ENCODE measurements around the gene UVRAG. TPM values are rescaled to one million over a fixed set of nuclear protein-coding genes. Genes with fewer than 3 reads are reported as not detected.

UVRAG gene
- total and polyA plus RNA-seq, 2 donors (not counting 1 experiment from before 2014, with no cell fraction given): 37.7 to 94.1 TPM

DNA sequence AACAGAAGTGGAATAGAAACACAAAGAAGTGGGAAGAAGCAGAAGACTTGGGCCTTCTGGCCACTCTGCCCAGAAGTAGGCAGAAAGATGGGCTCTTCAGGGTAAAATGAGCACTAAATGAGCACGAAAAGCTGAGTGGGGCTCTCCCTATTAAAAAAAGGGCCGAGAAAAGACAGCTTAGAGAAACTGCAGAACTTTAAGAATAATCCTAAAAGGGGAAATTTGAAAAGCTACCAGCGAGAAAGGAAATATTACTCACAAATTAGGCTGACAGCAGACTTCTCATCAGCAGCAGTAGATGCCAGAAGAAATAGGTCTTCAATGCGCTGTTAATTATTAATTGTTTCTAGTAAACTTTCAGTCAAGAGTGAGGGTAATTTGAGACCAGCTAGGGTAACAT lies 78.2 kb downstream of the UVRAG start:
- Histone ChIP-seq H3K27me3 (replicated peaks in 1 of 4; ENCODE audit: control extremely low read depth in 1 of 4, control insufficient read depth in 3 of 4, insufficient read depth in 4 of 4, low read length in 3 of 4) (no peaks in the 10 kb centered on the region), H4K20me1 (ENCODE audit: control insufficient read depth, insufficient read depth, low read length, poor library complexity, severe bottlenecking) (peaks cover 19% of the 10 kb centered on the region), H3K9me3 (ENCODE audit: control extremely low read depth in 1 of 3, control insufficient read depth in 2 of 3, insufficient read depth in 1 of 3, low read length in 2 of 3) (no peaks in the 10 kb centered on the region), H2AFZ (ENCODE audit: insufficient read depth, low read depth, low read length, poor library complexity, severe bottlenecking) (no peak overlapping the region), H3K36me3 (replicated peaks in 1 of 2; ENCODE audit: control extremely low read depth in 1 of 2, control insufficient read depth in 1 of 2, extremely low read depth in 1 of 2, insufficient read depth in 2 of 2, low read length in 1 of 2) (peaks cover 5 to 33% of the 10 kb centered on the region in 2 experiments), H3K27ac (ENCODE audit: low read length in 2 of 2) (peak overlapping the region; percentile 79 to 84), H3K4me2 (replicated peaks; ENCODE audit: low read depth, low read length, poor library complexity, severe bottlenecking) (peak overlapping the region; percentile 71), H3K4me1 (ENCODE audit: control insufficient read depth in 2 of 2, insufficient read depth in 2 of 2, low read length in 2 of 2) (peaks cover 38 to 54% of the 10 kb centered on the region in 2 donors), H3K9ac (ENCODE audit: low read length) (no peak overlapping the region), H3K79me2 (ENCODE audit: control insufficient read depth, insufficient read depth, low read length) (peaks cover 60% of the 10 kb centered on the region), H3K4me3 (ENCODE audit: control extremely low read depth in 1 of 5, extremely low read depth in 1 of 5, insufficient read depth in 1 of 5, low read depth in 2 of 5, low read length in 4 of 5) (no peak overlapping the region)
- ChIA-PET POLR2A (interaction anchor here (0.6 to 0.9 kb wide), 5 partner anchors 24 to 157 kb away, joined by 3 to 4 read pairs (median 4); partner anchors contain the start of gene UVRAG), CTCF (interaction anchor here (0.7 to 6.8 kb wide), 11 partner anchors 8 to 426 kb away, joined by 3 to 55 read pairs (median 5); partner anchors contain the start of gene WNT11)
- peaks cover 66% of the 10 kb centered on the region for H3K4me1 Mint-ChIP-seq
- no peak for ATAC-seq (ENCODE audit: low read depth)
- TF ChIP-seq, protein P1, sequence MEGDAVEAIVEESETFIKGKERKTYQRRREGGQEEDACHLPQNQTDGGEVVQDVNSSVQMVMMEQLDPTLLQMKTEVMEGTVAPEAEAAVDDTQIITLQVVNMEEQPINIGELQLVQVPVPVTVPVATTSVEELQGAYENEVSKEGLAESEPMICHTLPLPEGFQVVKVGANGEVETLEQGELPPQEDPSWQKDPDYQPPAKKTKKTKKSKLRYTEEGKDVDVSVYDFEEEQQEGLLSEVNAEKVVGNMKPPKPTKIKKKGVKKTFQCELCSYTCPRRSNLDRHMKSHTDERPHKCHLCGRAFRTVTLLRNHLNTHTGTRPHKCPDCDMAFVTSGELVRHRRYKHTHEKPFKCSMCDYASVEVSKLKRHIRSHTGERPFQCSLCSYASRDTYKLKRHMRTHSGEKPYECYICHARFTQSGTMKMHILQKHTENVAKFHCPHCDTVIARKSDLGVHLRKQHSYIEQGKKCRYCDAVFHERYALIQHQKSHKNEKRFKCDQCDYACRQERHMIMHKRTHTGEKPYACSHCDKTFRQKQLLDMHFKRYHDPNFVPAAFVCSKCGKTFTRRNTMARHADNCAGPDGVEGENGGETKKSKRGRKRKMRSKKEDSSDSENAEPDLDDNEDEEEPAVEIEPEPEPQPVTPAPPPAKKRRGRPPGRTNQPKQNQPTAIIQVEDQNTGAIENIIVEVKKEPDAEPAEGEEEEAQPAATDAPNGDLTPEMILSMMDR (IDR thresholded peaks at IDR 0.05): no peak
- no peak for TF ChIP-seq EZH2 (IDR thresholded peaks at IDR 0.05; ENCODE audit: borderline replicate concordance, insufficient read depth, low read depth, low read length, poor library complexity, severe bottlenecking)
- intact Hi-C loops (cut with micrococcal nuclease): loop anchor here (10.0 kb wide), 1 partner anchor 342 kb away; no protein-coding TSS in a partner anchor
- DNase-seq: no peak
- WGBS (ENCODE audit: insufficient coverage): no CpG with 5 or more reads among the region's 4 CpGs
- no peaks in the 10 kb centered on the region for H3K9me3 Mint-ChIP-seq (ENCODE audit: insufficient read depth)
- H3K4me3 Mint-ChIP-seq: peak overlapping the region; percentile 24
- H3K27ac Mint-ChIP-seq: peak overlapping the region; percentile 64
- H3K27me3 Mint-ChIP-seq: no peaks in the 10 kb centered on the region

- Histone ChIP-seq H3K4me2 (replicated peaks; ENCODE audit: low read depth, low read length, poor library complexity, severe bottlenecking) (no peak overlapping the region), H3K36me3 (replicated peaks in 1 of 2; ENCODE audit: control extremely low read depth in 1 of 2, control insufficient read depth in 1 of 2, extremely low read depth in 1 of 2, insufficient read depth in 2 of 2, low read length in 1 of 2) (peaks cover 9 to 33% of the 10 kb centered on the region in 2 experiments), H4K20me1 (ENCODE audit: control insufficient read depth, insufficient read depth, low read length, poor library complexity, severe bottlenecking) (peaks cover 27% of the 10 kb centered on the region), H3K79me2 (ENCODE audit: control insufficient read depth, insufficient read depth, low read length) (peaks cover 68% of the 10 kb centered on the region), H3K4me3 (ENCODE audit: control extremely low read depth in 1 of 5, extremely low read depth in 1 of 5, insufficient read depth in 1 of 5, low read depth in 2 of 5, low read length in 4 of 5) (no peak overlapping the region), H3K27ac (ENCODE audit: low read length in 2 of 2) (peak overlapping the region in 1 of 2 donors; percentile 84), H3K27me3 (replicated peaks in 1 of 4; ENCODE audit: control extremely low read depth in 1 of 4, control insufficient read depth in 3 of 4, insufficient read depth in 4 of 4, low read length in 3 of 4) (no peaks in the 10 kb centered on the region), H3K4me1 (ENCODE audit: control insufficient read depth in 2 of 2, insufficient read depth in 2 of 2, low read length in 2 of 2) (peaks cover 34 to 47% of the 10 kb centered on the region in 2 donors), H3K9me3 (ENCODE audit: control extremely low read depth in 1 of 3, control insufficient read depth in 2 of 3, insufficient read depth in 1 of 3, low read length in 2 of 3) (no peaks in the 10 kb centered on the region), H2AFZ (ENCODE audit: insufficient read depth, low read depth, low read length, poor library complexity, severe bottlenecking) (no peak overlapping the region), H3K9ac (ENCODE audit: low read length) (no peak overlapping the region)
- DNase-seq (no peak), ATAC-seq (ENCODE audit: low read depth) (no peak)
- ChIA-PET POLR2A (no interaction called here), CTCF (interaction anchor here (1.0 to 6.8 kb wide), 7 partner anchors 9 to 313 kb away, joined by 3 to 55 read pairs (median 12); partner anchors contain the start of gene WNT11)
- intact Hi-C loops (cut with micrococcal nuclease): loop anchor here (10.0 kb wide), 1 partner anchor 341 kb away; no protein-coding TSS in a partner anchor
- Mint-ChIP-seq H3K27ac (peak overlapping the region; percentile 69), H3K4me1 (peaks cover 58% of the 10 kb centered on the region), H3K9me3 (ENCODE audit: insufficient read depth) (no peaks in the 10 kb centered on the region), H3K27me3 (no peaks in the 10 kb centered on the region), H3K4me3 (peak overlapping the region; percentile 29)
- TF ChIP-seq EZH2 (IDR thresholded peaks at IDR 0.05; ENCODE audit: borderline replicate concordance, insufficient read depth, low read depth, low read length, poor library complexity, severe bottlenecking): no peak
- TF ChIP-seq, protein P1 (IDR thresholded peaks at IDR 0.05): no peak
- WGBS (ENCODE audit: insufficient coverage): no CpG with 5 or more reads among the region's 3 CpGs
Measured at GRCh38 chr11:75894036-75894585, 79.1 kb downstream of the UVRAG start.
